Liver (tissue), 9 donors: ENCODE data around the gene DOCK10. TPM values are rescaled to one million over a fixed set of nuclear protein-coding genes. Genes with fewer than 3 reads are reported as not detected.

Source experiments
- DNase-seq: peaks from one replicate; pipeline ENCODE4 v3.0.0-alpha.2; 2017; ENCODE audit warnings: low spot score
- H3K27ac ChIP-seq, 2 donors: one replicate each; pipeline ENCODE4 v1.7.0; 2013; ENCODE audit warnings: inconsistent platforms in 2 of 2, low read length in 2 of 2, control low read depth in 1 of 2, low read depth in 1 of 2, mild to moderate bottlenecking in 1 of 2
- H3K27me3 ChIP-seq, 4 donors: one replicate each; pipeline versions ENCODE4 v1.6.1 to v1.7.0; 2013; ENCODE audit warnings: low read length in 3 of 4, inconsistent platforms in 1 of 4, mild to moderate bottlenecking in 1 of 4, moderate library complexity in 1 of 4; ENCODE audit not compliant: control insufficient read depth in 4 of 4, insufficient read depth in 4 of 4
- H3K36me3 ChIP-seq, 4 donors: one replicate each; pipeline versions ENCODE4 v1.6.1 to v1.7.0; 2013; ENCODE audit warnings: low read length in 3 of 4, mild to moderate bottlenecking in 3 of 4, low read depth in 1 of 4, moderate library complexity in 1 of 4; ENCODE audit not compliant: control insufficient read depth in 4 of 4, insufficient read depth in 3 of 4
- H3K4me1 ChIP-seq, 4 donors: one replicate each; pipeline versions ENCODE4 v1.6.1 to v1.7.0; 2013; ENCODE audit warnings: low read length in 3 of 4, mild to moderate bottlenecking in 3 of 4, moderate library complexity in 1 of 4; ENCODE audit not compliant: control insufficient read depth in 4 of 4, insufficient read depth in 4 of 4
- H3K4me3 ChIP-seq, 3 donors: one replicate each; pipeline versions ENCODE4 v1.6.1 to v1.7.0; 2013; ENCODE audit warnings: low read length in 3 of 3, control low read depth in 1 of 3, low read depth in 1 of 3, mild to moderate bottlenecking in 1 of 3
- H3K9ac ChIP-seq, 2 donors: one replicate each; pipeline ENCODE4 v1.7.0; 2013; ENCODE audit warnings: low read length in 2 of 2, mild to moderate bottlenecking in 2 of 2, moderate library complexity in 2 of 2, control low read depth in 1 of 2, low read depth in 1 of 2
- H3K9me3 ChIP-seq, 4 donors: one replicate each; pipeline versions ENCODE4 v1.6.1 to v1.7.0; 2013; ENCODE audit warnings: low read length in 3 of 4; ENCODE audit not compliant: control insufficient read depth in 4 of 4
- EGR1 ChIP-seq, 2 donors: IDR thresholded peaks; 2 replicates each; pipeline ENCODE4 v1.6.1; 2016 to 2018; ENCODE audit warnings: antibody characterized with exemption in 2 of 2, low read depth in 2 of 2
- FOXA1 ChIP-seq: IDR thresholded peaks from 2 replicates; pipeline ENCODE4 v1.6.1; 2016; ENCODE audit warnings: antibody characterized with exemption
- FOXA2 ChIP-seq: IDR thresholded peaks from 2 replicates; pipeline ENCODE4 v1.6.1; 2016; ENCODE audit warnings: antibody characterized with exemption
- GABPA ChIP-seq, 2 donors: IDR thresholded peaks in 1 of 2; conservative IDR thresholded peaks in 1 of 2; 2 replicates each; pipeline ENCODE4 v1.6.1; 2016; ENCODE audit warnings: antibody characterized with exemption in 2 of 2, mild to moderate bottlenecking in 1 of 2, moderate library complexity in 1 of 2
- HNF4A ChIP-seq, 2 donors: conservative IDR thresholded peaks; 2 replicates each; pipeline ENCODE4 v1.6.1; 2016; ENCODE audit warnings: antibody characterized with exemption in 2 of 2, mild to moderate bottlenecking in 2 of 2
- HNF4G ChIP-seq: IDR thresholded peaks from 2 replicates; pipeline ENCODE4 v1.6.1; 2016; ENCODE audit warnings: antibody characterized with exemption
- JUND ChIP-seq, 2 donors: IDR thresholded peaks; 2 replicates each; pipeline ENCODE4 v1.6.1; 2016; ENCODE audit warnings: antibody characterized with exemption in 2 of 2
- NR2F2 ChIP-seq: IDR thresholded peaks from 2 replicates; pipeline ENCODE4 v1.6.1; 2016; ENCODE audit warnings: antibody characterized with exemption
- RAD21 ChIP-seq, 2 donors: IDR thresholded peaks; 2 replicates each; pipeline ENCODE4 v1.6.1; 2016; ENCODE audit warnings: antibody characterized with exemption in 2 of 2, mild to moderate bottlenecking in 2 of 2
- RXRA ChIP-seq, 2 donors: IDR thresholded peaks; 2 replicates each; pipeline ENCODE4 v1.6.1; 2017 to 2018; ENCODE audit warnings: antibody characterized with exemption in 2 of 2, mild to moderate bottlenecking in 1 of 2
- SP1 ChIP-seq: IDR thresholded peaks from 2 replicates; pipeline ENCODE4 v1.6.1; 2018; ENCODE audit warnings: antibody characterized with exemption, mild to moderate bottlenecking
- YY1 ChIP-seq: IDR thresholded peaks from 2 replicates; pipeline ENCODE4 v1.6.1; 2016; ENCODE audit warnings: antibody characterized with exemption, mild to moderate bottlenecking
- WGBS: extraction: QIAGEN DNeasy Blood & Tissue Kit; methylation state at CpG from one replicate; pipeline ENCODE4 v1.1.7; 2013; 5-methylcytosine and 5-hydroxymethylcytosine counted together
- polyA plus RNA-seq, 2 donors: library from polyadenylated mRNA; stranded (reverse) in 1 of 2; unstranded in 1 of 2; fragments of 200-250 nt in 1 of 2; fragments of >200 nt in 1 of 2; fragmentation: Nextera tagmentation in 1 of 2; extraction: Ambion mirVana in 1 of 2; gene quantifications; one replicate each; pipeline versions ENCODE4 v1.2.1 to v1.2.3, GENCODE V29; 2013 to 2015
- total RNA-seq, 2 donors: library from RNA; depleted of rRNA; stranded (reverse); fragments of >200 nt; gene quantifications; one replicate each; pipeline ENCODE4 v1.2.3, GENCODE V29; 2014
- TF ChIP-seq, protein P1 (sequence below): IDR thresholded peaks from 2 replicates; pipeline ENCODE4 v1.6.1; 2016; ENCODE audit warnings: antibody characterized with exemption, mild to moderate bottlenecking
- TF ChIP-seq, protein P2 (sequence below): IDR thresholded peaks from 2 replicates; pipeline ENCODE4 v1.6.1; 2016; ENCODE audit warnings: antibody characterized with exemption
- TF ChIP-seq, protein P3 (sequence below): fragments of 150-350 bp; IDR thresholded peaks from 2 replicates; pipeline ENCODE4 v1.5.1; 2017; ENCODE audit warnings: improper control_type of control experiment, low read depth, low read length; ENCODE audit not compliant: missing input control
- donor health status: healthy.
- donor health status: healthy.
- donor health status: healthy.
- donor health status: healthy.
- donor health status: healthy.

DOCK10 gene
- total and polyA plus RNA-seq, 4 donors = 1.2 to 15.3 (median 6.8) TPM

DNA sequence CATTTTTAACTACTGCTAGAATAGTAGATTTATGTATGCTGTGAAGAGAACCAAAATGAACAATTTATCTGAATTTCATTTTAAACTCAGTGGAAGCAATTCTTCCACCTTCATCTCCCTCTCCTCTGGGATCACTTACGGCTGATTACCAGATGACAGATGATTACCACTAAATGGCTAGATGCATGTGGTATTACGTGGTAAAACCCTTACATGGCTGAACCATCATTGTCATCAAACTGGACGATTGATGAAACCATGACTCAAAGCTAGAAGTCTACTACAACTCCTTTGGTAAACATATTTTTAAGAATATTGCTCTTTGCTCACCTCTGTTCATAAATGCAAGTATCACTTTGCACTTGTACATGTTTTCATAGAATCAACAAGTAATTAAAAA, 48.5 kb upstream of the DOCK10 start:
- no peak for TF ChIP-seq GABPA (IDR thresholded peaks at IDR 0.05 in 1 of 2, conservative IDR thresholded peaks at IDR 0.05 in 1 of 2)
- TF ChIP-seq EGR1 (IDR thresholded peaks at IDR 0.05; ENCODE audit: low read depth in 2 of 2) = no peak
- no peak for TF ChIP-seq HNF4G
- TF ChIP-seq HNF4A (conservative IDR thresholded peaks at IDR 0.05) = no peak
- no peak for TF ChIP-seq JUND (IDR thresholded peaks at IDR 0.05)
- no peak for TF ChIP-seq FOXA2
- TF ChIP-seq, protein P1, sequence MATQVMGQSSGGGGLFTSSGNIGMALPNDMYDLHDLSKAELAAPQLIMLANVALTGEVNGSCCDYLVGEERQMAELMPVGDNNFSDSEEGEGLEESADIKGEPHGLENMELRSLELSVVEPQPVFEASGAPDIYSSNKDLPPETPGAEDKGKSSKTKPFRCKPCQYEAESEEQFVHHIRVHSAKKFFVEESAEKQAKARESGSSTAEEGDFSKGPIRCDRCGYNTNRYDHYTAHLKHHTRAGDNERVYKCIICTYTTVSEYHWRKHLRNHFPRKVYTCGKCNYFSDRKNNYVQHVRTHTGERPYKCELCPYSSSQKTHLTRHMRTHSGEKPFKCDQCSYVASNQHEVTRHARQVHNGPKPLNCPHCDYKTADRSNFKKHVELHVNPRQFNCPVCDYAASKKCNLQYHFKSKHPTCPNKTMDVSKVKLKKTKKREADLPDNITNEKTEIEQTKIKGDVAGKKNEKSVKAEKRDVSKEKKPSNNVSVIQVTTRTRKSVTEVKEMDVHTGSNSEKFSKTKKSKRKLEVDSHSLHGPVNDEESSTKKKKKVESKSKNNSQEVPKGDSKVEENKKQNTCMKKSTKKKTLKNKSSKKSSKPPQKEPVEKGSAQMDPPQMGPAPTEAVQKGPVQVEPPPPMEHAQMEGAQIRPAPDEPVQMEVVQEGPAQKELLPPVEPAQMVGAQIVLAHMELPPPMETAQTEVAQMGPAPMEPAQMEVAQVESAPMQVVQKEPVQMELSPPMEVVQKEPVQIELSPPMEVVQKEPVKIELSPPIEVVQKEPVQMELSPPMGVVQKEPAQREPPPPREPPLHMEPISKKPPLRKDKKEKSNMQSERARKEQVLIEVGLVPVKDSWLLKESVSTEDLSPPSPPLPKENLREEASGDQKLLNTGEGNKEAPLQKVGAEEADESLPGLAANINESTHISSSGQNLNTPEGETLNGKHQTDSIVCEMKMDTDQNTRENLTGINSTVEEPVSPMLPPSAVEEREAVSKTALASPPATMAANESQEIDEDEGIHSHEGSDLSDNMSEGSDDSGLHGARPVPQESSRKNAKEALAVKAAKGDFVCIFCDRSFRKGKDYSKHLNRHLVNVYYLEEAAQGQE = no peak
- no peaks in the 10 kb centered on the region for H3K4me1 ChIP-seq
- no peak overlapping the region for H3K9ac ChIP-seq
- no peaks in the 10 kb centered on the region for H3K36me3 ChIP-seq
- no peak overlapping the region for H3K4me3 ChIP-seq
- no peak for DNase-seq
- no peaks in the 10 kb centered on the region for H3K27me3 ChIP-seq
- WGBS = 56% methylated on average over 3 of the region's 3 CpGs
- H3K9me3 ChIP-seq = no peaks in the 10 kb centered on the region
- H3K27ac ChIP-seq = no peak overlapping the region

DNA sequence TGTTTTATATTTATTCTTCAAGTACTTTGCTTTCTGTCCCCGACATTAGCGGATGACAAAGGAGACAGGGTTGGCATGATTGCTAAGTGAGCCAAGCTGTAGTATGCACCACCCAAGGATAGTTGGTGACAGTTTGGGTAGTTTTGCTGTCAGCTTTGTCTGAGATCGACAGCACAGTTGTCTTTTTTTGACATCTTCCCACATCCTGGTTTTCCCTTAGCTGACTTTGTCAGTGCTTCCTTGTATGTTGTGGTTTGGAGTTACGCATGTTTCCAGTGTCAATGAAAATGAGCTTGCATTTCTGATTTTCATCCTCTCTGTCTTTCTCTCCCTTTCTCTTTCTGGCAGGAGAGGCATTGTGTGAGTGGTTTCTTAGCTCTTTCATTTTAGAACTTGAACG, 44.6 kb upstream of the DOCK10 start:
- Histone ChIP-seq H3K4me1 (no peaks in the 10 kb centered on the region), H3K4me3 (no peak overlapping the region), H3K27me3 (no peaks in the 10 kb centered on the region), H3K9ac (no peak overlapping the region), H3K27ac (no peak overlapping the region), H3K36me3 (no peaks in the 10 kb centered on the region), H3K9me3 (no peaks in the 10 kb centered on the region)
- DNase-seq = no peak
- 81% methylated on average over 5 of the region's 5 CpGs for WGBS
- TF ChIP-seq YY1 (no peak), SP1 (no peak), HNF4A (conservative IDR thresholded peaks at IDR 0.05) (no peak), RAD21 (IDR thresholded peaks at IDR 0.05) (no peak), HNF4G (no peak), NR2F2 (no peak), EGR1 (IDR thresholded peaks at IDR 0.05; ENCODE audit: low read depth in 2 of 2) (no peak), FOXA1 (no peak), RXRA (IDR thresholded peaks at IDR 0.05) (no peak), FOXA2 (no peak)
- TF ChIP-seq, protein P2, sequence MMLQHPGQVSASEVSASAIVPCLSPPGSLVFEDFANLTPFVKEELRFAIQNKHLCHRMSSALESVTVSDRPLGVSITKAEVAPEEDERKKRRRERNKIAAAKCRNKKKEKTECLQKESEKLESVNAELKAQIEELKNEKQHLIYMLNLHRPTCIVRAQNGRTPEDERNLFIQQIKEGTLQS = no peak
- TF ChIP-seq, protein P3, sequence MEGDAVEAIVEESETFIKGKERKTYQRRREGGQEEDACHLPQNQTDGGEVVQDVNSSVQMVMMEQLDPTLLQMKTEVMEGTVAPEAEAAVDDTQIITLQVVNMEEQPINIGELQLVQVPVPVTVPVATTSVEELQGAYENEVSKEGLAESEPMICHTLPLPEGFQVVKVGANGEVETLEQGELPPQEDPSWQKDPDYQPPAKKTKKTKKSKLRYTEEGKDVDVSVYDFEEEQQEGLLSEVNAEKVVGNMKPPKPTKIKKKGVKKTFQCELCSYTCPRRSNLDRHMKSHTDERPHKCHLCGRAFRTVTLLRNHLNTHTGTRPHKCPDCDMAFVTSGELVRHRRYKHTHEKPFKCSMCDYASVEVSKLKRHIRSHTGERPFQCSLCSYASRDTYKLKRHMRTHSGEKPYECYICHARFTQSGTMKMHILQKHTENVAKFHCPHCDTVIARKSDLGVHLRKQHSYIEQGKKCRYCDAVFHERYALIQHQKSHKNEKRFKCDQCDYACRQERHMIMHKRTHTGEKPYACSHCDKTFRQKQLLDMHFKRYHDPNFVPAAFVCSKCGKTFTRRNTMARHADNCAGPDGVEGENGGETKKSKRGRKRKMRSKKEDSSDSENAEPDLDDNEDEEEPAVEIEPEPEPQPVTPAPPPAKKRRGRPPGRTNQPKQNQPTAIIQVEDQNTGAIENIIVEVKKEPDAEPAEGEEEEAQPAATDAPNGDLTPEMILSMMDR = no peak
